Stimulated activated CD8-positive, alpha-beta memory T cell treated with anti-CD3 and anti-CD28 coated beads, Interleukin-7, amount 100 ng/mL, for 1 hour (primary cell): Measurements from ENCODE around the gene PXK.
"Not testable (repeated sequence)": the region's sequence is repeated elsewhere in the genome, so short reads cannot be mapped to it uniquely, and the experiment has no call there.

Source experiments
- DNase-seq, 2 donors: peaks; one replicate each; pipeline ENCODE4 v3.0.0-alpha.2; 2020; ENCODE audit warnings: low read depth in 2 of 2

PXK gene

DNA sequence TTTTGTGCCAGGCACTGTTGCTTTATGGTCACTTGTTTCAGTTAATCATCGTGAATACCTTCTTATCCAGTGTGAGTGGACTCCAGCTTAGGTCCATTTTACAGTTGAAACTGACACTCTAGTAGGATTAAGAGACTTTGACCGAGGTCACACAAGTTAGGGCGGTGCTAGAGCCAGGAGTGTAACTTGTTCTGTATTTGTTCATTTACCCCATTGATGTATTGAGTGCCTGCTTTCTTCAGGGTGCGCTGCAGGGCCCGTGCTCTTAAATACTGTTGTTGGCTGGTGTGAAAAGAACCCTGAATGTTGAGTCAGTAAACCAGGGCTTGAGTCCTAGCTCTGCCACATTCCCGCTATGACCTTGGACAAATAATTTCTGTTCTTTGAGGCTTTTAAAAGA, 85.5 kb downstream of the PXK start:
- no peak for DNase-seq

DNA sequence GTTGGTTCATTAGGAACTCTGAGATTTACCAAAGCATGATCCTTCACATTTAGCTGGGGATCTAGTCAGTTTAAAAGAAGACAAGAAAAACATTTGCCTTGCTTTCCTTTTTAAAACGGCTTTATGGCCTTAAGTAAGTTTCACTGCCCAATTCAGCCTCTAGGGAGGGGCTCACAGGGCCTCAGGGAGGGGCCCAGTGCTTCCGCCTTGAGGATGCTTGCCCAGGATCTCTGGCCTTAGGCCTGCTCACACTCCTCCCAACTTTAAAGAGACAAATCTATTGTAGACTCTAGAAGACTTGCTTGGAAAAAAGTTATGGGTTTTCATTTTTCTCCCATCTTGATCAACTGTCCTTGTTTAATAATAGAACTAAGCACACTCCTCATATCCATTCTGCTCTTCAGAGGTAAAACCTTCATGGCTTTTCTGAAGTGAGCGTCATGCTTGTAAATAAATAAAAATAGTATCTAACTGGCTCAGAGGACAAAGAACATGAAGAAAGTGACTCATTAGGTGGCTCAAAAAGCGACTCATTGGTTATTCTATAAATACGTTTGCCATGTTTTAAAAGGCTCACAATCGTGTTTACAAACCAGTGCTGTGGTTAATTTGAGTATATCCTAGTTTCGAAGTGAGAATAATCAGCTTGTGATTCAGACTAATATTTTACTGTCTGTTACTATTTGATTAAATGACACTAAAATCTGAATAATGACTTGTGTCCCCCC, 87.3 kb downstream of the PXK start:
- no peak for DNase-seq

DNA sequence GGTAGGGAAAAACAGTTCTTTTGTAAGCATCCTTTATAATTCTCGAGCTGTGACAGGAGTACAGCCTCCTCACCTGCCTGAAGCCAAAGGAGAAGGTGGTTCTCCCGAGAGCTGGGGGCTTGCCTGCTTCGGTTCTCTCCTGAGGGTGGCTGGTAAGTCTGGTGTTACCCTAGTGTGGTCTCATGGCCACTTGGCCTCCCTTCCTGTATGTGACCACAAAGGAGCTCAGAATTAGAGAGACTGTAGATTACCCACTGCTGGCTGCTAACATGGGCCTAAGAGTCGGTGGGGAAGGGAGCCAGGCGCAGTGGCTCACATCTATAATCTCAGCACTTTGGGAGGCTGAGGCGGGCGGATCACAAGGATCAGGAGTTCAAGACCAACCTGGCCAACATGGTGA, 88.3 kb downstream of the PXK start:
- DNase-seq = no peak

DNA sequence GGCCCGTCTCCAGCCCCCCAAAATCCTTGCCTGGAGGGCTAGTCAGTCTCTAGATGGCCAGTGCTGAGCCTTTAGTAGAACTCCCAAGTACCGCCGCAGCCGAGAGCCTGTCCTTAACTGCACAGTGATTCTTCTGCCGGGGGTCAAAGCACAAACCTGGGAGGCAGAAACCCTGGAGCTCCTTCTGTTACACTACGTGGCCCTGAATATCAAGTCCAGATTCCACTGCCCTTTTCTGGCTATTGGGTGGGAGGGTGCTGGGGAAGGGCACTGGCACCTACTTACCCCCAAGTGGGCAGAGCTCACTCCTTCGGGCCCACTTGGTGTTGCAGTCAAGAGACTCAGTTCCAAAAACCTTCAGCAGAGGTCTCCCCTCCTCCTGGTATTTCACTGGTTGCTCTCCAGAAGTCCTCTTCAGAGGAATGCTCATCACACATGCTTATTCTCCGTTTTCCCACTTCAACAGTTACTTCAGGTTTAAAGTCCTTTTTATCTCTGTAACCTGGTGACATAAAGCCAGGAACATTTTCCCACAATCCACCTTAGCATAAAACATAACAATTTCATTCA, 90.1 kb downstream of the PXK start:
- no peak for DNase-seq

DNA sequence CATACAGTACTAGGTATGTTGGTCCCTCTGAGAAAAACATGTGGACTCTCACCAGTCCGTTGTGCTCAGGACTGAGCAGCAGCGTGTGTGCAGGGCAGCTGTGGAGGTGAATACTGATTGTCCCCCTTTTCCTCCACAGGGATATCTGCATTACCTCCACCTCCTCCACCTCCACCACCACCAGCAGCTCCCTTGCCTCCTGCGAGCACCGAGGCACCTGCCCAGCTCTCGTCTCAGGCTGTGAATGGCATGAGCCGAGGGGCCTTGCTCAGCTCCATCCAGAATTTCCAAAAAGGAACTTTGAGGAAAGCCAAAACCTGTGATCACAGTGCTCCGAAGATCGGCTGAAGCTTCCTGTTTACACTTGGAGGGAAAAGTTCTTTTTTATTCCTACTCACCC, 91.9 kb downstream of the PXK start:
- no peak for DNase-seq

DNA sequence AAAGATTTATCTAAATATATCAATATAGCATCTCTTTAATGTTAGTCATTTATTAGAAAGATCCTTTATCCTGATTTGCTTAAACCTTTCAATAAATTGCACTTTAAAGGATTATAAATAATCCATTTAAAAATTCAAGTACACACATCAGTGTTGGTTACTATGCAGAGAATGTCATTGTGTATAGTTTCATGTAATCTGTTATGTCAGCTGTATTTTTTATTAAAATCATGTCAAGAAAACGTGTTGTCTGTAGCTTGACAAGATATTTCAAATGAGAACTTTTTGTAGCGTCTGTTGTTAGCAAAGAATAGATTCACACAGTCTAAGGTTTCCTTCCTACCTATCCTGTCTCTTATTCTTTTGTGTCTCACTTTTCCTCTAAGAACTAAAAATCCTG, 93.1 kb downstream of the PXK start:
- no peak for DNase-seq

DNA sequence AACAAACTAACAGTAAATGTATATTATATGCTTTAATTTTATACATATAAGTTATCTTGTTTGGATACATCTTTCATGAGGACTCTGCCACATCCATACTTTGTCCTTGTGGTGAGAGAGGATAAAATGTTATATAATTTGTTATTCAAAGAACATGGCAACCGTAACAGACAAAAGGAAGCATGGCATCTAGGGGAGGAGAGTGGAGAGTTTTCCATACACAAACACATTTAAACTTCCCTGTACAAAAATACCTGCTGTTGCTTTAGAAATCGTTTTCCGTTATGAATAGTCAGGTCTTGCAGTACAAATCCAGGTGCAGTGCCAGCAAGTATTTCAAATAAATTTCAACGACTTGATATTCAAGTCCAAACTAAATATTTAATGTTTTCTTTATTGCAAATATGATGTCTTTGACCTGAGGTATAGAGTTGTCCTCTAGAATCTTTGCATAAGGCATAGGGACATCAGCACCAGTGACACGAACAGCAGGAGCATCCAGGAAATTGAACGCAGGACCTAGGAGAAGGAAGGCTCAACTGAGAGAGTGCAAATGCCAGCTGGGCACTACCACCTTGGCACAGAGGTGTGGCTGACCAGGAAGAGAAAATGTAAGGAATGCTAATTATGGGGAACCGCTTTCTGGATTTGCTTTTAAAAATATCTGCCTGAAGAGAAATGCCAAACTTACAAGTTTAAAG, 95.1 kb downstream of the PXK start:
- DNase-seq = no peak

DNA sequence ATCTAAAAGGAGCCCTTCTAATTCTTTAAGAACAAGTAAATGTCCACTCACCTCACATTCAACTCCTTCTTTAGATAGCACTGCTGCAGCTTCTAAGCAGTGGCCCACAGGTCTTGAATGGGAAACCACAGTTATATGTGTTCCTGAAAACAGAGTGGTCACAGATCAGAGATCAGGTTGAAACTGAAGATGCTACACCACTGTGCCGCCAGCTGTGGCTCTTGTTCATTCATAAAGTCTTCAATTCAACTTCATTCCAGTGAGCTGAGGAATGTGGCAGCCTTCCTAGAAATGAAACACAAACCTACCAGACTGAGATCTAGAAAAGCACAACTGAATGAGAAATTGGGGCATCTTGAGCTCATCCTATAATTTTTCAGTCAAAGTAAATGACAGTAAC, 97.0 kb downstream of the PXK start:
- no peak for DNase-seq

DNA sequence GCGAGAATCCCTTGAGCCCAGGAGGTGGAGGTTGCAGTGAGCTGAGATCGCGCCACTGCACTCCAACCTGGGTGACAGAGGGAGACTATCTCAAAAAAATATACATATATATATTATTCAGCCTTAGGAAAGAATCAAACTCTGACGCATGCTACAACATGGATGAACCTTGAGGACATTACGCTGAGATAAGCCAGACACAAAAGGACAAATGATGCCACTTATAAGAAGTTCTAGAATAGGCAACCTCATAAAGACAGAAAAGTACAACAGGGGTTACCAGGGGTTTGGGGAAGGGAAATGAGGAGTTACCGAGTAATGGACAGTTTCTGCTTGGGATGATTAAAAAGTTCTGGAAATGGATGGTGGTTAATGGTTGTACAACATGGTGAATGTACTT, 100.2 kb downstream of the PXK start:
- no peak for DNase-seq

DNA sequence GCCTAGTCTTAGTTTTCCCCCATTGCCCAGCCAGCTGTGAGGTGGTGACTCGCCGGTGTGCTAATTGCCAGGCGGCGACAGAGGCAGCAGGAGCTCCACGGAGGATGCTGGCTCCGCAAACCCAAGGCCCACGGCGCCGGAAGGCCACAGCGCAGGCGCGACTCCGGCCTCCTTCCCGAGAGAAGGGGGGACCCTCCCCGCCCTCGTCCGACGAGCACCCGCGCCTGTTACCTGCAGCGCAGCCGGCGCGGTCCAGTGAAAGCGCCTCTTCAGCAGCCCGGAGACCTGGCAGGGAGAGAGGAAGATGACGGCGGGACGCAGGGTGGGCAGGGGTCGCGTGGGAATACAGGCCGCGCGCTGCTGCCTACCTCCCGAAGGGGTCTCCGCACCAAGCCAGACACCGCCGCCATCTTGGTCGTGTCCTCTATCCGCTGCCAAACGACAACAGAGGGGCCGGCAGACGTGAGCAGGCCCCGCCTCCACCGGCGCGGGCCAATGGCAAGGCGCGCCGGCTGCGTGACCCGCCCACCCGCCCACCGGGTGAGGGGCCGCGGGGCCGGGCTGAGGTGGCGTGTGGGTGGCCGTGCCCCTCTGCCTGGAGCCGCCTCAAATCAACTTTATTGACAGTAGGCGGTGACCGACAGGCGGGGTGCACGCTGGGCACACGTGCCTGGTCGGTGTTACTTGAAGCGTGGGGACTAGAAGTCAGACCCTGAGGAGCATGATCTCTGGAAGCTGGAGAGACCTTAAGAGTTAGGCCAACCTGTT, 100.9 kb downstream of the PXK start, which contains the start of gene PDHB:
TSS of gene PDHB (minus strand) at position 433 of the 768 bp plus-strand sequence. CDS start at position 410, 23 bp downstream.
- peak; percentile 74 to 75 for DNase-seq

DNA sequence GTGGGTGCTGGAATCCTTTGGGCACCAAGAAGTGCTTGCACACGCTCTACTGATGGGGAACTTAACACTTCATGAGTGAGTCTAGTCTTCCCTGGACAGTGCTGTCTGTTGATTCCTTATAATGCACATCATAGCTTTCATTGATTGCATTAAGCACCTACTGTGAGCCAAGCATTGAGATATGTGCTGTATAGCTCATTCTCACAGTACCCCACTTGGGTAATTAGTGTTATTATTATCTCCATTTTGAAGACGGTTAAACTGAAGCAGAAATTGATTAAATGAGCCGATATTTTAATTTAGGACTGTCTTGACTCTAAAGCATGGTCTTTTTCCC, 101.4 kb downstream of the PXK start:
- DNase-seq = no peak

DNA sequence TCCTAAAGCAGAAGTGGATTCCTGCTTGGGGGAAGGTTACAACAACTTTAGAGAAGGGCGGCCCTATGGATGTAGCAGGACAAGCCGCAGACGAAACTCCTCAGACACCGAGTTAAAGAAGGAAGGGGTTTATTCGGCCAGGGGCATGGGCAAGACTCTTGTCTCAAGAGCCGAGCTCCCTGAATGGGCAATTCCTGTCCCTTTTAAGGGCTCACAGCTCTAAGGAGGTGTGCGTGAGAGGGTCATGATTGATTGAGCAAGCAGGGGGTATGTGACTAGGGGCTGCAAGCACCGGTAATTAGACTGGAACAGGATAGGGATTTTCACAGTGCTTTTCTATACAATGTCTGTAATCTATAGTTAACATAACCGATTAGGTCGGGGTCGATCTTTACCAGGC, 101.8 kb downstream of the PXK start:
- DNase-seq = no peak

DNA sequence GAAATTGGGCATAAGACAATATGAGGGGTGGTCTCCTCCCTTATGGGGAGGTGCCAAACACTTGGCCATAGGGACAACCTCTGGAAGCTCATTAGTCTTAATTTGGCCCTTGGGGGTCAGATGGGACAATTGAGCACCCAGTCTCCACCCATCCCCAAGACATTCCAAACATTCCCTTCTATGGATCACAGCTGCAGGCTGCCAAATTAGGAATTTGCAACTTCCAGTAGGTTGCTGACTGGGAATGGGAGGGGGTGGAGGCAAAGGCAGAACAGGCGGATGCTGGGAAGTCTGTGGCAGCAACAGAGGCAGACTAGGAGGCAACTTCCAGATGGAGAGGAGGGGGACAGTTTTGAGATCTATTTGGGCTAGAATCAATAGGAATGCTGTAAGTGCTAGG, 102.3 kb downstream of the PXK start:
- DNase-seq = no peak

DNA sequence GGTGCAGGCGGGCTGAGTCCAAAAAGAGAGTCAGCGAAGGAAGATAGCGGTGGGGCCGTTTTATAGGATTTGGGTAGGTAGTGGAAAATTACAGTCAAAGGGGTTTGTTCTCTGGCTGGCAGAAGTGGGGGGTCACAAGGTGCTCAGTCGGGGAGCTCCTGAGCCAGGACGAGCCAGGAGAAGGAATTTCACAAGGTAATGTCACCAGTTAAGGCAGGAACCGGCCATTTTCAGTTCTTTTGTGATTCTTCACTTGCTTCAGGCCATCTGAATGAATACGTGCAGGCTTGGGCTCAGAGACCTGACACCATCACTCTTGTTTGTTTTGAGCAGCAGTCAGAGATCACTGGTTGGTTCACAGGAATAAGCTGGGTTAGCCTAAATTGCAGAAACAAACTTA, 104.6 kb downstream of the PXK start:
- not testable (repeated sequence) for DNase-seq

DNA sequence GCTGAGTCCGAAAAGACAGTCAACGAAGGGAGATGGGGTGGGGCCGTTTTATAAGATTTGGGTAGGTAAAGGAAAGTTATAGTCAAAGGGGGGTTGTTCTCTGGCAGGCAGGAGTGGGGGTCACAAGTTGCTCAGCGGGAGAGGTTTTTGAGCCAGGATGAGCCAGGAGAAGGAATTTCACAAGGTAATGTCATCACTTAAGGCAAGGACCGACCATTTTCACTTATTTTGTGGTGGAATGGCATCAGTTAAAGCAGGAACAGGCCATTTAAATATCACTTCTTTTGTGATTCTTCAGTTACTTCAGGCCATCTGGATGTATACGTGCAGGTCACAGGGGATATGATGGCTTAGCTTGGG, 108.3 kb downstream of the PXK start:
- not testable (repeated sequence) for DNase-seq

DNA sequence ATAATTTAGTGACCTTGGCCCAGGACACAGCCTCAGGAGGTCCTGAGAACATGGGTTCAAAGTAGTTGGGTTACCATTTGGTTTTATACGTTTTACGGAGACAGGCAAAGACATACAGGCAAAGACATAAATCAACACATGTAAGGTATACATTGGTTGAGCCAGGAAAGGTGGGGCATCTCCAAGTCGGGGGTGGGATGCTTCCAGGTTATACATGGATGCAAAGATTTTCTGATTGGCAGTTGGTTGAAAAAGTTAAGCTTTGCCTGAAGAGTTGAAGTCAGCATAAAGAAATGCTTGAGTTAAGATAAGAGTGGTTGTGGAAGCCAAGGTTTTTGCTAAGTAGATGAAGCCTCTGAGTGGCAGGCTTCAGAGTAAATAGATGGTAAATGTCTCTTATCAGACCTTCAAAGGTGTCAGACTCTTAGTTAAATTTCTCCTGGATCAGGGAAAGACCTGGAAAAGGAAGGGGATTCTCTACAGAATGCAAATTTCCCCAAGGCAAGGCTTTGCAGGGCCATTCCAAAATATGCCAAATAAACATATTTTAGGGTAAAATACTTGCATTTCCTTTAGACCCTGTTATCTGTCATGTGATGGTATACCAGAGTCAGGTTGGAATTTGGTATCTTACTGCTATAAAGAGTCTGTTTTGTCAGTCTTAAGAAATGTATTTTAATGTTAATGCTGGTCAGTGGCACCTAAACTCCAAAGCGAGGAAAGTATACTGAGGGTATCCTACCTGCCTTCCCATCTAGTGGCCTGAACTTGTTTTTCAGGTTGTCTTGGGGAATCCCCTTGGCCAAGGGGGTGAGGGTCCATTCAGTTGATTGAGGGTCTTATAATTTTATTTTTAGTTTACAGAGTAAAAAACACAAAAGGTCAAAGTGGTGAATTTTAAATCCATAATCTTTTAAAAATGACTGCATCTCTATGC, 109.1 kb downstream of the PXK start:
- DNase-seq = no peak

DNA sequence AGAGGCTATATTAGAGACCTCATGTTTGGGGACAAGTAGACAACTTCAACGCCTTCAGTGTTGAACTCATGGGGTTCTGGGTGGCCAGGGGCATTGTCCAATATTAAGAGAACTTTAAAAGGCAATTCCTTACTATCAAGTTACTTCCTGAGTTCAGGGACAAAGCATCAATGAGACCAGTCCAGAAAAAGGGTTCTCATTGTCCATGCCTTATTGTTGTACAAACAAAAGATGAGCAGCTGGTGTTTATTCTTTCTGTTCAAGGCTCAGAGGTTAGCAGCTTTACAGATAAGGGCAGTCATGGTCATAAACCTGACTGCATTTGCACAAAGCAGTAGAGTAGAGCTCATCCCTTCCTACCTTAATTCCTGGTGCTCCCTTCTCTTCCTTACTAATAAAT, 119.5 kb downstream of the PXK start:
- DNase-seq = no peak

DNA sequence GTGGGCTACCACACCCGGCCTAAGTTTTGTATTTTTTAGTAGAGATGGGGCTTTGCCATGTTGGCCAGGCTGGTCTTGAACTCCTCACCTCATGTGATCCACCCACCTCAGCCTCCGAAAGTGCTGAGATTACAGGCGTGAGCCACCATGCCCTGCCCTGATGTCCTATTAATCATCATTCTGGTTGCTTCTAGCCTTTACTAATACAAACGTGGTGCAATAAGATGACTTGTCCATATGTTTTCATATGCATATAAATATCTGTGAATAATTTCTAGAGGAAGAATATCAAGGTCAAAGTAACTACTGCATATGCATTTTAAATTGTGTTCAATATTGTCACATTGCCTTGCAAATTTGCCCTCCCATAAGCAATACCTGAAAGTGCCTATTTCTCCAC, 126.5 kb downstream of the PXK start:
- DNase-seq = no peak

DNA sequence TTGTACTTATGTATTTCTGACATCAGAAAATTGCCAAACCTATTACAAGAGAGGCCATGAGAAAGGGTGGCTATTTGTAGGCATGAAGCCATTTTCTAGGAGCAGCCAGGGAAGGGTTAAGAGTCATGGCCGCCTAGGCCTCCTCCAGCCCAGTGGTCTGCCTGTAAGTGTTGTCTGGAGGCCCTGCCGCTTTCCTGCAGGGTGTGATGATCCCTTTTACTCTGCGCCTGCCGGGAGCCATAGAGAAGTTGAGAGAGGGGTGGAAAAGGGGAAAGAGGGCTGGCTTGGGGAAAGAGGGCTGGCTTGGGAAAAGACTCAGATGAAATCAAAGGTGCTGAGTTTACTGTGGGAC, 130.1 kb downstream of the PXK start:
- no peak for DNase-seq

DNA sequence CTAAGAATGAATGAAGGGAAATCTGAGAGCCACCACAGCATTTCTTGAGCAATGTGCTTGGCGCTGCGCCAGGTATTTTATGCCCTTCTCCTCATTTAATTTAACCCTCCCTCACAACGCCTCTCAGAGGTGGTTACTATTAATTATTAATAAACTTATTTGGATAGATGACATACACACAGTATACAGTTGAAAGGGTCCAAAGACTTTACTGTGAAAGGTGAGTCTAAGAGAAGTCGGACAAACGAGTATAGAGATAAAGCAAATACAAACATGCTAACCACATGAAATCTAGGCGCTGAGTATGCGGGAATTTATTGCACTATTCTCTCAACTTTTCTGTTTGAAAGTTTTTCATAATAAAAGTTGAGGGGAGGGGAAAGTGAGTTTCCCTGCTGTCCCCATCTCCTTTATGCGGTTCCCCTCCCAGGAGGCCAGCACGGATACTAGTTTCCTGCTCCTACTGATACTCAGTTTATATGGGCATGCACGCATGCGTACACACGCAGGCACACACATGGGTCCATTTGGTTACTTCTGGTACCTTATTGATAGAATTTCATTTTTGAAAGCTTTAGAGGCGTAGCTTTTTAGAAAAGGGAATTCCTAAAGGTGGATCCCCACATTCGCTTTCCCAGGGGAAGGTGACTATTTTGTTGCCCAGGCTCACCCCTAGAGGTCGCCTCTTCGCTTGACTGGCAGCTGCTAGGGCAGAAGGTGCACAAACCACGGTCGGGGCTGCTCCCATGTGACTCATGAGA, 130.7 kb downstream of the PXK start:
- DNase-seq = peak; percentile 38 to 44

DNA sequence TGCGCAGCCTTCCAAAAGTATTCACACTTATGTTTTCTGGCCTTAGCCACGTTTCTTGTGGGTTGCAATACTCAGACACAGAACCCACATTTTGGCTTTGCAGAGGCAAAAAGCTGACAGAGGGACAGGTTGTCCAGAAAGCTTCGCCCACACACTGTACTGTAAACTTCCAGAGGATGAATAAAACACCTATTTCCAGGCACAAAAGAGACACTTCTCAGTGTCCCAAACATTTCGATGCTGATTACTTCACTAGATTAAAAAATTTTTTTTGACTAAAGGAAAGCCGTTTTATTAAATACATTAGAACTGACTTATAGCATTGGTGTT, 131.2 kb downstream of the PXK start:
- no peak for DNase-seq
